NOMO-1 (cell line): ENCODE data around the gene AVPI1.
A peak's percentile ranks its signal among the peaks of the same experiment; 100 is the strongest.
"Not testable (repeated sequence)": the region's sequence is repeated elsewhere in the genome, so short reads cannot be mapped to it uniquely, and the experiment has no call there.

Source experiments
- DNase-seq, 2 experiments: peaks; one replicate each; lab custom pipeline; 2025; ENCODE audit not compliant: unreplicated experiment in 2 of 2; lab: John Stamatoyannopoulos, UW

Gene AVPI1

GRCh38 chr10:97684368-97684713 is 2.7 kb downstream of the AVPI1 start:
- not testable (repeated sequence) for DNase-seq

GRCh38 chr10:97683556-97684367 is 3.3 kb downstream of the AVPI1 start:
- DNase-seq = peak; percentile 11 to 28

- DNase-seq = no peak
Measured at GRCh38 chr10:97682042-97682441, 5.0 kb downstream of the AVPI1 start.

- DNase-seq = no peak
Measured at GRCh38 chr10:97679594-97679993, 7.4 kb downstream of the AVPI1 start.

GRCh38 chr10:97676770-97677581 is 10.1 kb downstream of the AVPI1 start:
- no peak for DNase-seq

- no peak for DNase-seq
Measured at GRCh38 chr10:97675222-97675621, 11.8 kb downstream of the AVPI1 start.

GRCh38 chr10:97673736-97674525 is 13.1 kb downstream of the AVPI1 start:
- DNase-seq = no peak

- DNase-seq = no peak
Measured at GRCh38 chr10:97669571-97669970, 17.5 kb downstream of the AVPI1 start.

GRCh38 chr10:97667463-97667862 is 19.6 kb downstream of the AVPI1 start:
- no peak for DNase-seq

GRCh38 chr10:97666992-97667391 is 20.0 kb downstream of the AVPI1 start:
- no peak for DNase-seq

GRCh38 chr10:97664282-97664850 is 22.7 kb downstream of the AVPI1 start:
- DNase-seq = no peak

- no peak for DNase-seq
Measured at GRCh38 chr10:97659589-97659988, 27.5 kb downstream of the AVPI1 start.

GRCh38 chr10:97656777-97657176 is 30.3 kb downstream of the AVPI1 start:
- DNase-seq = peak in 1 of 2 experiments; percentile 53

GRCh38 chr10:97651773-97652172 is 35.3 kb downstream of the AVPI1 start:
- DNase-seq = no peak

- DNase-seq = no peak
Measured at GRCh38 chr10:97650726-97651125, 36.3 kb downstream of the AVPI1 start.

GRCh38 chr10:97649405-97649750 is 37.7 kb downstream of the AVPI1 start:
- not testable (repeated sequence) for DNase-seq

GRCh38 chr10:97648562-97649404 is 38.3 kb downstream of the AVPI1 start:
- peak; percentile 26 to 52 for DNase-seq

- DNase-seq = peak in 1 of 2 experiments; percentile 24
Measured at GRCh38 chr10:97647556-97647955, 39.5 kb downstream of the AVPI1 start.

GRCh38 chr10:97644936-97645335 is 42.1 kb downstream of the AVPI1 start:
- DNase-seq = no peak

GRCh38 chr10:97643441-97643985 is 43.5 kb downstream of the AVPI1 start:
- DNase-seq = no peak
